ENCODE data around the gene TFDP2. TPM values are rescaled to one million over a fixed set of nuclear protein-coding genes. Genes with fewer than 3 reads are reported as not detected.

TFDP2 gene
- total RNA-seq, 2 experiments from 2014 or later, result 33.1 to 34.2 TPM

- POLR2A ChIA-PET, result no interaction called here
- H3K4me1 ChIP-seq (ENCODE audit: insufficient read depth, low read length), result no peaks in the 10 kb centered on the region
- Mint-ChIP-seq H3K4me3 (no peak overlapping the region), H3K4me1 (ENCODE audit: low read depth) (no peaks in the 10 kb centered on the region), H3K36me3 (ENCODE audit: low read depth) (peaks cover 56% of the 10 kb centered on the region), H3K9me3 (no peaks in the 10 kb centered on the region), H3K27me3 (no peaks in the 10 kb centered on the region), H3K27ac (no peak overlapping the region)
- intact Hi-C loops (cut with DNase I, micrococcal nuclease), result loop anchor here in 1 of 2 experiments (5.0 kb wide), 1 partner anchor 322 kb away; no protein-coding TSS in a partner anchor
- H3K4me3 ChIP-seq (ENCODE audit: low read length), result no peak overlapping the region
- no peak overlapping the region for H3K27ac ChIP-seq (ENCODE audit: low read depth in 1 of 2, low read length in 2 of 2)
- H3K27me3 ChIP-seq (ENCODE audit: control insufficient read depth in 1 of 2, insufficient read depth in 2 of 2, low read length in 2 of 2), result no peaks in the 10 kb centered on the region
- no peaks in the 10 kb centered on the region for H3K9me3 ChIP-seq (ENCODE audit: control insufficient read depth in 1 of 2, insufficient read depth in 1 of 2, low read length in 2 of 2)
- peaks cover 20% of the 10 kb centered on the region for H3K36me3 ChIP-seq (ENCODE audit: insufficient read depth, low read length)
- DNase-seq, result no peak
- TF ChIP-seq CTCF (IDR thresholded peaks at IDR 0.05), result no peak
- no peak for ATAC-seq (ENCODE audit: poor library complexity)
- CTCF ChIA-PET, result no interaction called here
Observed at GRCh38 chr3:141960731-141961130, 188.6 kb downstream of the TFDP2 start.

- H3K36me3 Mint-ChIP-seq (ENCODE audit: low read depth), result peaks cover 51% of the 10 kb centered on the region
- H3K9me3 Mint-ChIP-seq, result no peaks in the 10 kb centered on the region
- H3K27ac Mint-ChIP-seq, result no peak overlapping the region
- no peak overlapping the region for H3K27ac ChIP-seq (ENCODE audit: low read depth in 1 of 2, low read length in 2 of 2)
- CTCF ChIA-PET, result no interaction called here
- ATAC-seq (ENCODE audit: poor library complexity), result no peak
- POLR2A ChIA-PET, result no interaction called here
- TF ChIP-seq CTCF (IDR thresholded peaks at IDR 0.05), result no peak
- no peak overlapping the region for H3K4me3 Mint-ChIP-seq
- no peaks in the 10 kb centered on the region for H3K4me1 ChIP-seq (ENCODE audit: insufficient read depth, low read length)
- no peak overlapping the region for H3K4me3 ChIP-seq (ENCODE audit: low read length)
- H3K36me3 ChIP-seq (ENCODE audit: insufficient read depth, low read length), result peaks cover 20% of the 10 kb centered on the region
- no peaks in the 10 kb centered on the region for H3K27me3 ChIP-seq (ENCODE audit: control insufficient read depth in 1 of 2, insufficient read depth in 2 of 2, low read length in 2 of 2)
- DNase-seq, result no peak
- intact Hi-C loops (cut with DNase I, micrococcal nuclease), result loop anchor here in 1 of 2 experiments (5.0 kb wide), 1 partner anchor 322 kb away; no protein-coding TSS in a partner anchor
- no peaks in the 10 kb centered on the region for H3K9me3 ChIP-seq (ENCODE audit: control insufficient read depth in 1 of 2, insufficient read depth in 1 of 2, low read length in 2 of 2)
- no peaks in the 10 kb centered on the region for H3K27me3 Mint-ChIP-seq
- no peaks in the 10 kb centered on the region for H3K4me1 Mint-ChIP-seq (ENCODE audit: low read depth)
Observed at GRCh38 chr3:141959589-141960554, 189.5 kb downstream of the TFDP2 start.

GRCh38 chr3:141955175-141955574 is 194.2 kb downstream of the TFDP2 start:
- peaks cover 14% of the 10 kb centered on the region for H3K36me3 ChIP-seq (ENCODE audit: insufficient read depth, low read length)
- no peak overlapping the region for H3K27ac ChIP-seq (ENCODE audit: low read depth in 1 of 2, low read length in 2 of 2)
- H3K27me3 Mint-ChIP-seq, result no peaks in the 10 kb centered on the region
- ChIA-PET CTCF (no interaction called here), POLR2A (no interaction called here)
- no peaks in the 10 kb centered on the region for H3K27me3 ChIP-seq (ENCODE audit: control insufficient read depth in 1 of 2, insufficient read depth in 2 of 2, low read length in 2 of 2)
- no peak overlapping the region for H3K27ac Mint-ChIP-seq
- DNase-seq (no peak), ATAC-seq (ENCODE audit: poor library complexity) (no peak)
- H3K4me1 Mint-ChIP-seq (ENCODE audit: low read depth), result no peaks in the 10 kb centered on the region
- H3K4me3 Mint-ChIP-seq, result no peak overlapping the region
- H3K4me3 ChIP-seq (ENCODE audit: low read length), result no peak overlapping the region
- H3K9me3 Mint-ChIP-seq, result no peaks in the 10 kb centered on the region
- no peaks in the 10 kb centered on the region for H3K4me1 ChIP-seq (ENCODE audit: insufficient read depth, low read length)
- TF ChIP-seq CTCF (IDR thresholded peaks at IDR 0.05), result no peak
- peaks cover 49% of the 10 kb centered on the region for H3K36me3 Mint-ChIP-seq (ENCODE audit: low read depth)
- no peaks in the 10 kb centered on the region for H3K9me3 ChIP-seq (ENCODE audit: control insufficient read depth in 1 of 2, insufficient read depth in 1 of 2, low read length in 2 of 2)
- intact Hi-C loops (cut with DNase I, micrococcal nuclease), result no loop called here

All from CD4-positive, alpha-beta T cell (primary cell).